Osteocyte (in vitro differentiated cells): ENCODE measurements around the gene KRT28. TPM values are rescaled to one million over a fixed set of nuclear protein-coding genes. Genes with fewer than 3 reads are reported as not detected.

ENCODE experiments used
- DNase-seq: peaks from one replicate; pipeline ENCODE4 v3.0.0; 2021; ENCODE audit warnings: mixed read lengths; ENCODE audit not compliant: unreplicated experiment; ENCODE audit errors: extremely low spot score
- H3K27ac Mint-ChIP-seq: one replicate; pipeline ENCODE4 v1.8.0; 2021; ENCODE audit warnings: mild to moderate bottlenecking, mixed read lengths; ENCODE audit not compliant: unreplicated experiment
- H3K27me3 Mint-ChIP-seq: one replicate; pipeline ENCODE4 v1.8.0; 2021; ENCODE audit warnings: mixed read lengths; ENCODE audit not compliant: unreplicated experiment
- H3K36me3 Mint-ChIP-seq: one replicate; pipeline ENCODE4 v1.8.0; 2021; ENCODE audit warnings: mixed read lengths; ENCODE audit not compliant: unreplicated experiment
- H3K4me1 Mint-ChIP-seq: one replicate; pipeline ENCODE4 v1.8.0; 2021; ENCODE audit warnings: mixed read lengths; ENCODE audit not compliant: unreplicated experiment
- H3K4me3 Mint-ChIP-seq: one replicate; pipeline ENCODE4 v1.8.0; 2021; ENCODE audit warnings: mild to moderate bottlenecking, moderate library complexity, mixed read lengths; ENCODE audit not compliant: unreplicated experiment
- H3K9me3 Mint-ChIP-seq: one replicate; pipeline ENCODE4 v1.8.0; 2021; ENCODE audit warnings: mixed read lengths; ENCODE audit not compliant: unreplicated experiment
- CTCF ChIP-seq: fragments of 200-600 bp; sonication (generic); IDR thresholded peaks from 2 replicates; pipeline ENCODE4 v1.5.0; 2021; ENCODE audit warnings: antibody characterized with exemption, mild to moderate bottlenecking, moderate library complexity
- total RNA-seq: library from RNA; stranded (reverse); gene quantifications from 2 replicates; pipeline ENCODE4 v1.2.1, GENCODE V29; 2021

Gene KRT28
- total RNA-seq, 1 donor from 2014 or later: not detected

DNA sequence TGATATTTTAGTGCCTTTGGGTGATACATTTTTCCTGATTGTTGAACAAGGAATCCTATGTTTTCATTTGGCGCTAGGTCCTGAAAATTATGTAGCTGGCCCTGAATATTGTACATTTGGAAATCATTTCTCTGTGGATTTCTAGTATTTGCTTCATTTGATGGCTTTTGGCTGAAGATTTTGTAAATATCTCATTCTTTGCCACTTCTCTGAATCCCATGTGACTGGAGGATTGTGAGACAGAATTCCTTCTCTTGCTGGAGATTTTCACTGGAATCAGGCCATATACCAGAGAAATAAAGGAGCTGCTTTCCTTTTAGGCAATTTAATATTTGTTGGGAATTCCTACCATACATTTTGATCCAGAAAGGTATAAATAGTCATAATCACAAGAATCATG, 8.6 kb downstream of the KRT28 start:
- H3K4me3 Mint-ChIP-seq: no peak overlapping the region
- no peak for TF ChIP-seq CTCF
- no peak overlapping the region for H3K27ac Mint-ChIP-seq
- H3K27me3 Mint-ChIP-seq: peaks cover 47% of the 10 kb centered on the region
- no peaks in the 10 kb centered on the region for H3K9me3 Mint-ChIP-seq
- H3K4me1 Mint-ChIP-seq: peaks cover 3% of the 10 kb centered on the region
- DNase-seq: no peak
- H3K36me3 Mint-ChIP-seq: no peaks in the 10 kb centered on the region

- Mint-ChIP-seq H3K27ac (no peak within 1 kb of the TSS), H3K27me3 (peaks cover 57% of the 10 kb centered on the region), H3K9me3 (no peaks in the 10 kb centered on the region), H3K4me1 (no peaks in the 10 kb centered on the region), H3K4me3 (no peak within 1 kb of the TSS), H3K36me3 (no peaks in the 10 kb centered on the region)
- no peak for DNase-seq
- no peak for TF ChIP-seq CTCF
Measured at GRCh38 chr17:40782450-40782849, 17.3 kb downstream of the KRT28 start, which contains the start of gene KRT27. TSS of gene KRT27 (minus strand) at chr17:40782550. CDS start at chr17:40782493, 57 bp downstream.

GRCh38 chr17:40779181-40779909, 20.4 kb downstream of the KRT28 start:
- Mint-ChIP-seq H3K27ac (no peak overlapping the region), H3K4me3 (no peak overlapping the region), H3K27me3 (peaks cover 71% of the 10 kb centered on the region), H3K36me3 (no peaks in the 10 kb centered on the region), H3K9me3 (no peaks in the 10 kb centered on the region), H3K4me1 (no peaks in the 10 kb centered on the region)
- DNase-seq: no peak
- TF ChIP-seq CTCF: no peak

DNA sequence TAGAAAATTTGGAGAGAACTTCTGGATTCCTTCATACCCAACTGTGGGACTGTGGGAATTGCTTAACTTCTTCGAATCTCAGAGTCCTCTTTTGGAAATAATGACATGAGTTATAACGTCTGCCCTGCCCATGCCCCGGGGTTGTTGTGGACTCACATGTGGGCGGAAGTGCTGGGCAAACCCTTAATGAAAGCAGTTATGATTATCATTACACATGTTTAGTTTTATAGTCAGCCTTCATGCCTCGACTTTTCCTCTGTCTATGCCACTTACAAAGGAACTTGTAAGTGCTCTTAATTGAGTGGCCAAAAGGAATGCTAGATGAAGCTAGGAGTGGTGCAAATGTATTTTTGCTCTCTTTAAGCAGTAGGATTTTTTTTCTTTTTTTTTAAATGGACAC, 21.3 kb downstream of the KRT28 start:
- no peaks in the 10 kb centered on the region for H3K9me3 Mint-ChIP-seq
- peaks cover 72% of the 10 kb centered on the region for H3K27me3 Mint-ChIP-seq
- H3K36me3 Mint-ChIP-seq: no peaks in the 10 kb centered on the region
- H3K27ac Mint-ChIP-seq: no peak overlapping the region
- no peaks in the 10 kb centered on the region for H3K4me1 Mint-ChIP-seq
- H3K4me3 Mint-ChIP-seq: no peak overlapping the region
- no peak for TF ChIP-seq CTCF
- no peak for DNase-seq

DNA sequence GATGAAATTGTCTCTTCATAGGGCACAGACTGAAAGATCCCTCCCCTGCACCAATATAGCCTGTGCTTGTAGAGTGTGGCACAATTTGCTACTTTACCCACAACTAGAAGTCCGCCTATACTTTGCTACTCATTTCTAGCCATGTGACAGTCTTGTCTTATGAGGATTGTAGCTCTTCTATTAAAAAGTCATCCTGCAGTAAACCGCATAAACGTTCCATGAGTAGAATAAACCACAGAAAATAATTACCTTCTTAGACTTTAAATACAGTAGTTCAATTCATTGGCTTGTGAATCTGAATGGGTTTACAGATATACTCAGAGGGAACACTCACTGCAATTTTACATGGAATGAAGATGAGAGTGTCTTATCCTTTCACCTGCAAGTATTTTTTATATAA, 21.8 kb downstream of the KRT28 start:
- TF ChIP-seq CTCF: no peak
- Mint-ChIP-seq H3K27me3 (peaks cover 69% of the 10 kb centered on the region), H3K36me3 (no peaks in the 10 kb centered on the region), H3K4me1 (no peaks in the 10 kb centered on the region), H3K9me3 (no peaks in the 10 kb centered on the region), H3K27ac (no peak overlapping the region), H3K4me3 (no peak overlapping the region)
- no peak for DNase-seq
